OCI-M1 (cell line): ENCODE results near the gene SUSD6.
"Not testable (repeated sequence)": the region's sequence is repeated elsewhere in the genome, so short reads cannot be mapped to it uniquely, and the experiment has no call there.

ENCODE experiments used
- DNase-seq: peaks from one replicate; lab custom pipeline; 2025; lab: John Stamatoyannopoulos, UW

Gene SUSD6

DNA sequence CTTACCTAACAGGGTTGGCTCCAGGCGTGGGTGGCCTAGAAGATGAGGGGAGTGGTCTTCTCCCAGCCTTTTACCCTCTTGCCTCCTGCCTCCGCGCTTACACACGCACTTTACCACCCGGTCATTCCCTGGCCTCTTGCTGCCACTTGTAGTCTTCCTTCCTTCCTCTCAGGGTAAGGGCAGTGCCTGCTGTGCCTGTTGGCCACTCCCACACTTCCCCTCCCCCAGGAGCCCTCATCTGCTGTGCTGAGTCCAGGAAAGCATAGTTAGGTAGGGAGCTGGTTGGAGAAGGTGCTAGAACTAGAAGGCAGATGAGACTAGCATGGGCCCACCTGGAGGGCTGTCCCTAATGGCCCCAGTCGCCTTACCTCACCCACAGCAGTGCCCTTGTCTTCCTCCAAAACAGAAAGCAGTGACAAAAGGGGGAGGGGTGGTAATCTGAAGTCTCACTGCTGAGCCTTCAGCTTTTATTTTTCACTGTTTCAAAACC, 101.2 kb downstream of the SUSD6 start:
- no peak for DNase-seq

GRCh38 chr14:69713209-69713781, 101.9 kb downstream of the SUSD6 start:
- DNase-seq: no peak

- DNase-seq: no peak
Observed at GRCh38 chr14:69713993-69714679, 102.7 kb downstream of the SUSD6 start.

DNA sequence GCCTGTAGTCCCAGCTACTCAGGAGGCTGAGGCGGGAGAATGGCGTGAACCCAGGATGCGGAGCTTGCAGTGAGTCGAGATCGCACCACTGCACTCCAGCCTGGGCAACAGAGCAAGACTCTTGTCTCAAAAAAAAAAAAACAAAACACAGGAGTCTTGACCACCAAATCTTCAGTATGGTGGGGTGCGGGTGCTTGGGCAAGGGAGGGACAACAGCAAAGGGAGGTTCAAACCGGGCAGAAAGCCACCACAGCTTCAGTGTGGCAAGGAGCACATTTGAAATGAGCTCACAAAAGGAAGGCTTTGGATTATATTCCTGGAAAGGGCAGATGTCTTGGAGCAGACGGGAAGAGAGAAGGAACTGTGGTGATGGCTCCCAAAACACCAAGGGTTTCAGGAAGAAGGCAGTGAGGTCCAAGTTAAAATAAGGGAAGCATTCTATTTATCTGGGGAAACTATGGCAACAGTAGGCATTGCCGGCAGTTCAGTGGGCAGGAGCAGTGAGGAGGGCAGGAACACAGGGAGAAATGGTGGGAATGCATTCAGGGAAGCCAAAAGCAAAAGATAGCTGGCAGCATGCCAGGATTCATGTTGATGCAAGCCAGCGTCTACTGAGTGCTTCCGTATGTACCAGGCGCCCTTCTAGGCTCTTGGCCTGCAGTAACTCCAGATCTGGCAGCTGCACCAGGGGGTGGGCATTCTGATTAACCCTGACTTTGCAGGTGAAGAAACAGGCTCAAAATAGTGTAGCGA, 104.5 kb downstream of the SUSD6 start:
- DNase-seq: no peak

- DNase-seq: peak; percentile 14
Observed at GRCh38 chr14:69716478-69717187, 105.2 kb downstream of the SUSD6 start.

GRCh38 chr14:69718614-69719013, 107.2 kb downstream of the SUSD6 start:
- DNase-seq: not testable (repeated sequence)

DNA sequence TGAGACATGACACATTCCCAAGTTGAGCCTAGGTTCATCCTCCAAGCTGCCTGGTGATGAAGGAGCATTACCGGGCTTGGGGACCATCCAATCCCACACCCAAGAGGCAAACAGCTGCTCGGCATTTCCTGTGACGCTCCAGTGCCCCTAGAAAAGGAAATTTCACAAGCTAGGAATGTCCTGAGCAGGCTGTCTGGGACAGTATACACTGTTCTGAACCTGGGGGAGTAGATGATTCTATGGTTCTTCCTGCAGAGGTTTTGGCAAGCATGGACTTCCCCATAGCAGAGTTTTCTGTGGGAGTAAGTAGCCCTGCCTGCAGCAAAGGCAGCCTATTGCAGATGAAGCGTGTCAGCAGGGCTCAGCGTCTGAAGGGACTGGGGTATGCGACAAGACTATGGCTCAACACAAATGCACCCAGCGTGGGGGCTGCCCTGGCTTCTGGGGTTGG, 108.1 kb downstream of the SUSD6 start:
- no peak for DNase-seq

- DNase-seq: no peak
Observed at GRCh38 chr14:69720912-69721311, 109.5 kb downstream of the SUSD6 start.

DNA sequence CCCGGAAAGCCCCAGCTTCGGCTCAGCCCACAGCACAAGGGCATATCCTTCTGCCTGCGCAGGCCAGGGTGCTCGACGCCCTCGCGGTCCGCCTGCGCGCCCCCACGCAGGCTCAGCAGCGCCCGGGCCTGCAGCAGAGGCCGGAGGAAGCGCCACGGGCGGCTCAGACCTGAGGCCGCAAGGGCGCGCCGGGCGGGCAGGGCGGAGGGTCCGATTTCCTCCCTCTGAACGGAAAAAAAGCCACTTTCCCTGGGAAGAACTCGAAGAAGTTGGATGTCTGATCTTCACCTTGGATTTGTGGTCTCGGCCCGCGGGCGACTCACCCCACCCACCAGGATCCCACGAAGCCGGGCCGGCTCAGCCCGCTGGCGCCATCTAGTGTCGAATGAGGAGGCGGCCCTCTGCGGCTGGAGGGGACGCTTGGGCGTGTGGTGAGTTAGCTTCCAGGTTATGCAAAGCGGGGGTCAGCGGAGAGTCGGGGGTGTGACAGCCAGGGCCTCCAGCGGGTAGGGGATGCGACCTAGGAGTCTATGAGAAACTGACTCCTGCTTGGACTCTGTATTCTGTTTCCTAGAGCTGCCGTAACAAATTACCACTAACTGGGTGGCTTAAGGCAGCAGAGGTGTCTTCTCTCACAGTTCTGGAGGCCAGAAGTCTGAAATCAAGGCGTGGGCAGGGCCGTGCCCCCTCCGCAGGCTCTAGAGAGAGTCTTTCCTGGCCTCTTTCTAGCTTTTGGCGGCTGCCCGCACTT, 115.5 kb downstream of the SUSD6 start:
- DNase-seq: peak; percentile 81

DNA sequence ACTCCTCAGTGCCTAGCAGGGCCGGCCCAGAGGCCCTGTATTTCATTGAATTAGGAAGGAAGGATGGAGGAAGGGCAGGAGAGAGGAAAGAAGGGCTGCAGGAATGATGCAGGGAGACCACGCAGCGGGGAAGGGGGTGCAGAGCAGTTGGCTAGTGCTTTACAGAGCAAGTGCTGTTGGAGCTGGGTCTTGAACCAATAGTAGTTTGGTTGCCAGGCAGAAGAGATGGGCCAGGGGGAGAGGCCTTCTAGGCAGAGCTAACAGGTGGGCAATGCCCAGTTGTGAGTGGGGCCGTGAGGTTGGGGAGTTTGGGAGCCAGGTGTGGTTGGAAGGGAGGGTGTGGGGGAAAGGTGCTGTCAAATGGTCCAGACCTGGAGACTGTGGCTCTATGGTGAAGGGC, 116.5 kb downstream of the SUSD6 start:
- DNase-seq: no peak

- DNase-seq: not testable (repeated sequence)
Observed at GRCh38 chr14:69731919-69732598, 120.7 kb downstream of the SUSD6 start.

- not testable (repeated sequence) for DNase-seq
Observed at GRCh38 chr14:69736405-69736804, 125.0 kb downstream of the SUSD6 start.

- no peak for DNase-seq
Observed at GRCh38 chr14:69741055-69741454, 129.7 kb downstream of the SUSD6 start.

DNA sequence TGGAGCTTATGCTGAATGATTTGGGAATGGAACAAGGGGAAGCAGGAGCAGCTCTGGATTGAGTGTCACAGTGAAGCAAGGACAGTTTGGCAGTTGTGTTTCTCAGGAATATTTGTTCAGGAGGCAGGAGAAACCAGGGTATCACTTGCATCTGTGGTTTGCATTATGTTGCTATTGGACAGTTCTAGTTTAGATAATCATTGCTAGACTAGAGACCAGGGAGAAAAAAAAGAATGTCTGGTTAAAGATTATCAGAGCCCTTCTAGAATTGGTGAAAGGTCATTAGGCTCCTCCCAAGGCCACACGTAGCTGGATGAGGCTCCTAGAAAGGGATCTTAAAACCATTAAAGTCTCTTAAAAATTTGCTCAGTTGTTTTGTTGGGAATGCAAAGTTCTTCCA, 138.6 kb downstream of the SUSD6 start:
- no peak for DNase-seq

DNA sequence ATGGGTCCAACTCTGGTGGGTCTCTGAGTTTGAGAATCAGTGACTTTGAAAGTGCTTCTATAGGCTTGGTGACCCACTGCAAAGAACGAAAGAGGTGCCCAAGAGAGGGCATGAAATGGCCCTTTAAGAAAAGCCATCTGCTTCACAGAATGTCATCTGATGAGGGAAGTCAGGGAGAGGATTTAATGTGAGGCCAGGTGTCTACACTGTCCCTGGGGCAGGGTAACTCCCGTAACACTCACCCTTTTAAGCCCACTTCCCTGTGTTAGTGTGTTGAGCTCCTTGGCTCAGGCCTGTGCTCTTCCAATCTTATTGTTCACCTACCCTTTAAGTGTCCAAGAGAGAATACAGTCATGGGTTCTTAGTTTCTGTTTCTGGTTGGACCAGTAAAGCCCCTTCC, 139.1 kb downstream of the SUSD6 start:
- DNase-seq: no peak

- DNase-seq: no peak
Observed at GRCh38 chr14:69752773-69753172, 141.4 kb downstream of the SUSD6 start.

- DNase-seq: no peak
Observed at GRCh38 chr14:69753860-69754259, 142.5 kb downstream of the SUSD6 start.

GRCh38 chr14:69754487-69754886, 143.1 kb downstream of the SUSD6 start:
- DNase-seq: no peak

DNA sequence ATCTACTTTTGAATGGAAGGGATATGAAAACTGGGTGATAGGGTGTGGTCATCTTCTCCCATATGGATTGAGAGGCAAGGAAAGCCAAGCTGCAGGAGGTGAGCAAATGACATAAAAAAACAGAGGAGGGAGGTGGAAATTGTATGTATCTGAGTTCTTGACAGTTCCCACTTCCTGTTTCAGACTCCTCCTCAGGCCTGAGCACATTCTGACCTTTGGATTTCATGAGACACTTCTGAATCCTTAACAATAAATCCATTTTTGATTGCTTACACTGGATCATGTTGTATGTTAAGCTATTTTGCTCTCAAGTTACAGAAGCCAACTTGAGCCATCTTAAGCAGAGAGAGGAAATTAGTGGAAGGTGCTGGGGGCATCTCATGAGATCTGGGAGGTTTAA, 143.9 kb downstream of the SUSD6 start:
- DNase-seq: no peak

- DNase-seq: no peak
Observed at GRCh38 chr14:69755784-69756183, 144.4 kb downstream of the SUSD6 start.

GRCh38 chr14:69756298-69756697, 144.9 kb downstream of the SUSD6 start:
- DNase-seq: no peak
